HepG2 (cell line): ENCODE data around the gene EPB41L2. TPM values are rescaled to one million over a fixed set of nuclear protein-coding genes. Genes with fewer than 3 reads are reported as not detected.

Experiments
- ATAC-seq: fragments of 200-7000 bp; cut with Tn5 transposase; 3 replicates; pipeline ENCODE4 v1.9.1; 2020; ENCODE audit warnings: mild to moderate bottlenecking, moderate library complexity
- BruUV-seq: library from RNA; stranded (reverse); fragments of 400-500 nt; replicated peaks from 2 replicates; lab custom pipeline; 2021; lab: Mats Ljungman, UMichigan
- CTCF ChIA-PET: fragments of 300-600 bp; formaldehyde crosslinking; extraction: SDS; loops from one replicate; lab custom pipeline; 2021; ENCODE audit warnings: low total read pairs, inconsistent platforms, low intra/inter-chr PET ratio; lab: Yijun Ruan, JAX
- POLR2A ChIA-PET: fragments of 350-600 bp; sonication (Branson Sonifier 250); formaldehyde crosslinking; loops from one replicate; lab custom pipeline; 2020; ENCODE audit warnings: antibody characterized with exemption, inconsistent platforms; lab: Yijun Ruan, JAX
- DNase-seq: peaks from one replicate; pipeline ENCODE4 v3.0.0-alpha.2; 2015; ENCODE audit warnings: low spot score
- FAIRE-seq: peaks from 3 replicates; lab custom pipeline; 2011; peaks lifted over from hg19 to GRCh38; lab: Jason Lieb, UNC
- H2AFZ ChIP-seq: one replicate; pipeline ENCODE4 v1.6.1; 2011; ENCODE audit warnings: low read length, inconsistent platforms
- H3K27ac ChIP-seq: fragments of 300-600 bp; 3 replicates; pipeline ENCODE4 v1.8.0; 2011; ENCODE audit warnings: mixed run types, mild to moderate bottlenecking, mixed read lengths, low read length, inconsistent platforms; ENCODE audit not compliant: insufficient read depth; ENCODE audit errors: extremely low read length
- H3K27me3 ChIP-seq, 2 experiments: fragments of 200-600 bp in 1 of 2; 2 replicates in 1 of 2; 3 replicates in 1 of 2; pipeline versions ENCODE4 v1.6.0 to v1.8.0; 2011; ENCODE audit warnings: low read length in 2 of 2, mild to moderate bottlenecking in 2 of 2, moderate library complexity in 2 of 2, inconsistent platforms in 1 of 2; ENCODE audit not compliant: insufficient read depth in 2 of 2, control insufficient read depth in 1 of 2
- H3K36me3 ChIP-seq, 2 experiments: fragments of 200-600 bp in 1 of 2; replicated peaks in 1 of 2; 2 replicates in 1 of 2; 3 replicates in 1 of 2; pipeline versions ENCODE4 v1.5.1 to v1.8.0; 2011; ENCODE audit warnings: low read length in 2 of 2, inconsistent platforms in 1 of 2; ENCODE audit not compliant: insufficient read depth in 2 of 2, control insufficient read depth in 1 of 2
- H3K4me1 ChIP-seq: 2 replicates; pipeline ENCODE4 v1.5.1; 2012; ENCODE audit warnings: low read length, inconsistent platforms; ENCODE audit not compliant: insufficient read depth
- H3K4me2 ChIP-seq: 2 replicates; pipeline ENCODE4 v1.6.0; 2011; ENCODE audit warnings: low read depth, low read length, inconsistent platforms
- H3K4me3 ChIP-seq, 3 experiments: fragments of 200-600 bp in 1 of 3; sonication (generic), shearing (Covaris generic) in 1 of 3; replicated peaks in 1 of 3; 2 replicates each; pipeline ENCODE4 v1.5.1; 2011 to 2016; ENCODE audit warnings: low read length in 3 of 3, inconsistent platforms in 2 of 3, low read depth in 2 of 3, mild to moderate bottlenecking in 2 of 3, control low read depth in 1 of 3, mixed read lengths in 1 of 3; ENCODE audit not compliant: insufficient read depth in 1 of 3
- H3K79me2 ChIP-seq: one replicate; pipeline ENCODE4 v1.6.1; 2011; ENCODE audit warnings: low read length, inconsistent platforms; ENCODE audit not compliant: insufficient read depth
- H3K9ac ChIP-seq: 2 replicates; pipeline ENCODE4 v1.6.0; 2011; ENCODE audit warnings: mild to moderate bottlenecking, low read depth, low read length, inconsistent platforms; ENCODE audit not compliant: insufficient read depth
- H3K9me3 ChIP-seq: 2 replicates; pipeline ENCODE4 v1.5.1; 2012; ENCODE audit warnings: mild to moderate bottlenecking, low read length
- H4K20me1 ChIP-seq: 2 replicates; pipeline ENCODE4 v1.6.0; 2011; ENCODE audit warnings: inconsistent platforms, mild to moderate bottlenecking, low read length, moderate library complexity; ENCODE audit not compliant: insufficient read depth
- ELF3 ChIP-seq: IDR thresholded peaks from 2 replicates; pipeline ENCODE4 v1.6.1; 2016; ENCODE audit warnings: missing genetic modification reagents, missing compliant biosample characterization
- GTF3A ChIP-seq: sonication (generic); formaldehyde crosslinking; conservative IDR thresholded peaks from 2 replicates; pipeline ENCODE4 v1.4.0; 2020; ENCODE audit warnings: mild to moderate bottlenecking, missing genetic modification reagents
- HDAC1 ChIP-seq: sonication (generic); formaldehyde crosslinking; IDR thresholded peaks from 2 replicates; pipeline ENCODE4 v1.5.1; 2020; ENCODE audit warnings: mild to moderate bottlenecking, missing genetic modification reagents
- HMG20B ChIP-seq: conservative IDR thresholded peaks from 2 replicates; pipeline ENCODE4 v1.6.1; 2016; ENCODE audit warnings: missing genetic modification reagents, missing compliant biosample characterization
- HNRNPUL1 ChIP-seq: fragments of 200-400 bp; formaldehyde crosslinking; IDR thresholded peaks from 2 replicates; pipeline ENCODE4 v1.6.1; 2017; ENCODE audit warnings: low read depth, mild to moderate bottlenecking, low read length, moderate library complexity
- KLF9 ChIP-seq: IDR thresholded peaks from 2 replicates; pipeline ENCODE4 v1.6.1; 2016; ENCODE audit warnings: low read depth
- SP5 ChIP-seq: IDR thresholded peaks from 2 replicates; pipeline ENCODE4 v1.6.1; 2016; ENCODE audit warnings: low read depth, borderline replicate concordance
- ZNF354B ChIP-seq: sonication (generic); formaldehyde crosslinking; IDR thresholded peaks from 2 replicates; pipeline ENCODE4 v1.8.0; 2022; ENCODE audit warnings: mild to moderate bottlenecking, missing genetic modification reagents
- ZNF550 ChIP-seq: sonication (generic); formaldehyde crosslinking; IDR thresholded peaks from 2 replicates; pipeline ENCODE4 v1.4.0; 2020; ENCODE audit warnings: mild to moderate bottlenecking, missing genetic modification reagents, borderline replicate concordance
- ZNF616 ChIP-seq: sonication (generic); formaldehyde crosslinking; IDR thresholded peaks from 2 replicates; pipeline ENCODE4 v1.5.0; 2020; ENCODE audit warnings: low read depth, mild to moderate bottlenecking, missing genetic modification reagents
- ZSCAN25 ChIP-seq: sonication (generic); formaldehyde crosslinking; IDR thresholded peaks from 2 replicates; pipeline ENCODE4 v1.8.0; 2022; ENCODE audit warnings: mild to moderate bottlenecking, missing genetic modification reagents
- WGBS: methylation state at CpG from one replicate; pipeline ENCODE4 v1.1.6; 2017; ENCODE audit warnings: low lambda C conversion rate; 5-methylcytosine and 5-hydroxymethylcytosine counted together
- in situ Hi-C: cut with HindIII; loops from 2 replicates; pipeline ENCODE4 v1.10.0; 2017; ENCODE audit warnings: low pct_unique_long_range_greater_than_20kb; ENCODE audit not compliant: extremely low pct_ligation_motif_present
- intact Hi-C: fragments of 100-400 bp; cut with micrococcal nuclease; formaldehyde crosslinking; loops from one replicate; pipeline ENCODE4 v1.10.0; 2022; ENCODE audit not compliant: unreplicated experiment
- polyA plus RNA-seq, 8 experiments: library from polyadenylated mRNA; depleted of rRNA in 3 of 8; stranded (reverse) in 7 of 8; unstranded in 1 of 8; fragments of >200 nt; fragmentation: Illumina TruSeq in 4 of 8; extraction: Trizol in 4 of 8; gene quantifications; 2 replicates each; pipeline versions ENCODE4 v1.2.1 to v1.2.3, GENCODE V29; 2011 to 2016; ENCODE audit warnings: low read depth in 4 of 8, missing spikeins in 1 of 8, mixed read lengths in 1 of 8; ENCODE audit not compliant: insufficient read depth in 1 of 8
- total RNA-seq, 5 experiments: library from RNA; depleted of rRNA; stranded (reverse); fragments of >200 nt; fragmentation: Illumina TruSeq; extraction: Trizol; gene quantifications; 2 replicates each; pipeline ENCODE4 v1.2.3, GENCODE V29; 2016; ENCODE audit warnings: low read depth in 1 of 5
- TF ChIP-seq, protein P1 (sequence below): sonication (generic); formaldehyde crosslinking; IDR thresholded peaks from 2 replicates; pipeline ENCODE4 v1.4.0; 2020; ENCODE audit warnings: missing genetic modification reagents
- TF ChIP-seq, protein P2 (sequence below): sonication (generic); formaldehyde crosslinking; IDR thresholded peaks from 2 replicates; pipeline ENCODE4 v1.4.0; 2020; ENCODE audit warnings: low read depth, mild to moderate bottlenecking, missing genetic modification reagents
- TF ChIP-seq, protein P3 (sequence below): sonication (generic); formaldehyde crosslinking; IDR thresholded peaks from 2 replicates; pipeline ENCODE4 v1.9.0; 2021; ENCODE audit warnings: missing genetic modification reagents, borderline replicate concordance

Gene EPB41L2
- total and polyA plus RNA-seq, 2 of the 13 experiments (the other 11 are each of a cell fraction or from before 2014, with no cell fraction given): 41.7 to 56.4 TPM

DNA sequence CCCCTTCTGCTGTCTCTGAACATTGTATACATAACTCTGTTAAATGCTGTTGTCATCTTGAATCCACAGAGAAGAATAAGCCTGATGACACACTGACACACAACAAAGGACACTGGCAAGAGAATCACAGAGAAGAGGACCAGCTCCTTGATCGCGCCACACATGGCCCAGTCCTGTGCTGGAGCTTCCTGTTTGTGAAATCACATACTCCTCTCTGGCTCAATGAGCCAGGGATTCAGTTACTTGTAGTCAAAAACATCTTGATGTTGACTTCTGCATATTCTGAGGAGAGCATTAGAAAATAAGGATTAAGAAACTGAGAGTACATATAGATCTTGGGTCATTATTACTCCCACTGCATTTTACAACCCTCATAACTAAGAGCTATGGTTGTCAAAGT lies 100.1 kb downstream of the EPB41L2 start:
- Histone ChIP-seq H2AFZ (no peak overlapping the region), H3K4me3 (no peak overlapping the region), H3K27me3 (no peaks in the 10 kb centered on the region), H3K4me1 (peaks cover 9% of the 10 kb centered on the region), H3K27ac (no peak overlapping the region), H4K20me1 (no peaks in the 10 kb centered on the region), H3K9me3 (no peaks in the 10 kb centered on the region), H3K79me2 (peaks cover 78% of the 10 kb centered on the region), H3K4me2 (no peak overlapping the region), H3K36me3 (no peaks in the 10 kb centered on the region; a peak in 2 of 5 replicates), H3K9ac (no peak overlapping the region)
- ChIA-PET POLR2A (no interaction called here), CTCF (no interaction called here)
- TF ChIP-seq, protein P1, sequence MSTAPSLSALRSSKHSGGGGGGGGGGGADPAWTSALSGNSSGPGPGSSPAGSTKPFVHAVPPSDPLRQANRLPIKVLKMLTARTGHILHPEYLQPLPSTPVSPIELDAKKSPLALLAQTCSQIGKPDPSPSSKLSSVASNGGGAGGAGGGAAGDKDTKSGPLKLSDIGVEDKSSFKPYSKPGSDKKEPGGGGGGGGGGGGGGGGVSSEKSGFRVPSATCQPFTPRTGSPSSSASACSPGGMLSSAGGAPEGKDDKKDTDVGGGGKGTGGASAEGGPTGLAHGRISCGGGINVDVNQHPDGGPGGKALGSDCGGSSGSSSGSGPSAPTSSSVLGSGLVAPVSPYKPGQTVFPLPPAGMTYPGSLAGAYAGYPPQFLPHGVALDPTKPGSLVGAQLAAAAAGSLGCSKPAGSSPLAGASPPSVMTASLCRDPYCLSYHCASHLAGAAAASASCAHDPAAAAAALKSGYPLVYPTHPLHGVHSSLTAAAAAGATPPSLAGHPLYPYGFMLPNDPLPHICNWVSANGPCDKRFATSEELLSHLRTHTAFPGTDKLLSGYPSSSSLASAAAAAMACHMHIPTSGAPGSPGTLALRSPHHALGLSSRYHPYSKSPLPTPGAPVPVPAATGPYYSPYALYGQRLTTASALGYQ: no peak
- TF ChIP-seq KLF9 (CRISPR knock-in tag) (no peak), ZNF550 (CRISPR knock-in tag) (no peak), ZNF354B (CRISPR knock-in tag) (no peak), ZNF616 (CRISPR knock-in tag) (no peak), HDAC1 (CRISPR knock-in tag) (no peak), ELF3 (CRISPR knock-in tag) (no peak), HMG20B (CRISPR knock-in tag) (no peak), HNRNPUL1 (no peak), GTF3A (CRISPR knock-in tag) (no peak), SP5 (CRISPR knock-in tag) (no peak), ZSCAN25 (CRISPR knock-in tag) (no peak)
- TF ChIP-seq, protein P2, sequence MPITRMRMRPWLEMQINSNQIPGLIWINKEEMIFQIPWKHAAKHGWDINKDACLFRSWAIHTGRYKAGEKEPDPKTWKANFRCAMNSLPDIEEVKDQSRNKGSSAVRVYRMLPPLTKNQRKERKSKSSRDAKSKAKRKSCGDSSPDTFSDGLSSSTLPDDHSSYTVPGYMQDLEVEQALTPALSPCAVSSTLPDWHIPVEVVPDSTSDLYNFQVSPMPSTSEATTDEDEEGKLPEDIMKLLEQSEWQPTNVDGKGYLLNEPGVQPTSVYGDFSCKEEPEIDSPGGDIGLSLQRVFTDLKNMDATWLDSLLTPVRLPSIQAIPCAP: no peak
- TF ChIP-seq, protein P3, sequence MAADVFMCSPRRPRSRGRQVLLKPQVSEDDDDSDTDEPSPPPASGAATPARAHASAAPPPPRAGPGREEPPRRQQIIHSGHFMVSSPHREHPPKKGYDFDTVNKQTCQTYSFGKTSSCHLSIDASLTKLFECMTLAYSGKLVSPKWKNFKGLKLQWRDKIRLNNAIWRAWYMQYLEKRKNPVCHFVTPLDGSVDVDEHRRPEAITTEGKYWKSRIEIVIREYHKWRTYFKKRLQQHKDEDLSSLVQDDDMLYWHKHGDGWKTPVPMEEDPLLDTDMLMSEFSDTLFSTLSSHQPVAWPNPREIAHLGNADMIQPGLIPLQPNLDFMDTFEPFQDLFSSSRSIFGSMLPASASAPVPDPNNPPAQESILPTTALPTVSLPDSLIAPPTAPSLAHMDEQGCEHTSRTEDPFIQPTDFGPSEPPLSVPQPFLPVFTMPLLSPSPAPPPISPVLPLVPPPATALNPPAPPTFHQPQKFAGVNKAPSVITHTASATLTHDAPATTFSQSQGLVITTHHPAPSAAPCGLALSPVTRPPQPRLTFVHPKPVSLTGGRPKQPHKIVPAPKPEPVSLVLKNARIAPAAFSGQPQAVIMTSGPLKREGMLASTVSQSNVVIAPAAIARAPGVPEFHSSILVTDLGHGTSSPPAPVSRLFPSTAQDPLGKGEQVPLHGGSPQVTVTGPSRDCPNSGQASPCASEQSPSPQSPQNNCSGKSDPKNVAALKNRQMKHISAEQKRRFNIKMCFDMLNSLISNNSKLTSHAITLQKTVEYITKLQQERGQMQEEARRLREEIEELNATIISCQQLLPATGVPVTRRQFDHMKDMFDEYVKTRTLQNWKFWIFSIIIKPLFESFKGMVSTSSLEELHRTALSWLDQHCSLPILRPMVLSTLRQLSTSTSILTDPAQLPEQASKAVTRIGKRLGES (CRISPR knock-in tag): no peak
- in situ Hi-C loops: no loop called here
- ATAC-seq (no peak), DNase-seq (no peak), FAIRE-seq (no peak)
- intact Hi-C loops: no loop called here
- 93% methylated on average over 2 of the region's 2 CpGs for WGBS
- BruUV-seq: no TSS peak
